ENCODE results near the gene ACSM2B.
A peak's percentile ranks its signal among the peaks of the same experiment; 100 is the strongest.
"Not testable (repeated sequence)": the region's sequence is repeated elsewhere in the genome, so short reads cannot be mapped to it uniquely, and the experiment has no call there.

ACSM2B gene

GRCh38 chr16:20595694-20596093 is 19.5 kb upstream of the ACSM2B start:
- ATAC-seq, DNase-seq: not testable (repeated sequence)

GRCh38 chr16:20595068-20595467 is 18.9 kb upstream of the ACSM2B start:
- not testable (repeated sequence) for ATAC-seq, DNase-seq

- not testable (repeated sequence) for ATAC-seq
Measured at GRCh38 chr16:20592780-20593179, 16.6 kb upstream of the ACSM2B start.

GRCh38 chr16:20589486-20589885 is 13.3 kb upstream of the ACSM2B start:
- DNase-seq, ATAC-seq: not testable (repeated sequence)

More at GRCh38 chr16:20592780-20593179, 16.6 kb upstream of the ACSM2B start:
- not testable (repeated sequence) for DNase-seq

- not testable (repeated sequence) for DNase-seq, ATAC-seq
Measured at GRCh38 chr16:20587645-20588074, 11.5 kb upstream of the ACSM2B start.

GRCh38 chr16:20586716-20587115 is 10.5 kb upstream of the ACSM2B start:
- not testable (repeated sequence) for ATAC-seq, DNase-seq

- not testable (repeated sequence) for DNase-seq, ATAC-seq
Measured at GRCh38 chr16:20586112-20586511, 9.9 kb upstream of the ACSM2B start.

GRCh38 chr16:20580487-20581259 is 4.5 kb upstream of the ACSM2B start:
- ATAC-seq, DNase-seq: not testable (repeated sequence)

- DNase-seq, ATAC-seq: not testable (repeated sequence)
Measured at GRCh38 chr16:20578091-20578490, 1.9 kb upstream of the ACSM2B start.

GRCh38 chr16:20569117-20569651 is 7.0 kb downstream of the ACSM2B start:
- ATAC-seq, DNase-seq: not testable (repeated sequence)

- DNase-seq (no peak), ATAC-seq (no peak)
Measured at GRCh38 chr16:20568404-20568803, 7.8 kb downstream of the ACSM2B start.

- DNase-seq: no peak
- no peak for ATAC-seq
Measured at GRCh38 chr16:20566864-20567263, 9.3 kb downstream of the ACSM2B start.

- not testable (repeated sequence) for ATAC-seq, DNase-seq
Measured at GRCh38 chr16:20565334-20565733, 10.8 kb downstream of the ACSM2B start.

- ATAC-seq, DNase-seq: not testable (repeated sequence)
Measured at GRCh38 chr16:20564218-20564617, 11.9 kb downstream of the ACSM2B start.

- not testable (repeated sequence) for ATAC-seq, DNase-seq
Measured at GRCh38 chr16:20555628-20556027, 20.5 kb downstream of the ACSM2B start.

- not testable (repeated sequence) for DNase-seq
- ATAC-seq: peak; percentile 36
Measured at GRCh38 chr16:20554689-20555088, 21.5 kb downstream of the ACSM2B start.

- not testable (repeated sequence) for ATAC-seq, DNase-seq
Measured at GRCh38 chr16:20553493-20553892, 22.7 kb downstream of the ACSM2B start.

GRCh38 chr16:20546951-20547350 is 29.2 kb downstream of the ACSM2B start:
- DNase-seq, ATAC-seq: not testable (repeated sequence)

GRCh38 chr16:20546278-20546853 is 29.8 kb downstream of the ACSM2B start:
- not testable (repeated sequence) for ATAC-seq

GRCh38 chr16:20540603-20541316 is 35.4 kb downstream of the ACSM2B start:
- DNase-seq, ATAC-seq: not testable (repeated sequence)

More at GRCh38 chr16:20546278-20546853, 29.8 kb downstream of the ACSM2B start:
- DNase-seq: not testable (repeated sequence)

GRCh38 chr16:20538687-20539086 is 37.5 kb downstream of the ACSM2B start:
- no peak for ATAC-seq

GRCh38 chr16:20538181-20538580 is 38.0 kb downstream of the ACSM2B start:
- ATAC-seq: no peak
- no peak for DNase-seq

More at GRCh38 chr16:20538687-20539086, 37.5 kb downstream of the ACSM2B start:
- no peak for DNase-seq
